Brain microvascular endothelial cell (primary cell): ENCODE results near the gene SF3B2.

Experiments used
- DNase-seq: peaks from one replicate; pipeline ENCODE4 v3.0.0-alpha.2; 2020
- H3K27ac ChIP-seq: fragments of 250-450 bp; sonication (Bioruptor Pico); 2 replicates; pipeline ENCODE4 v1.5.1; 2020; ENCODE audit warnings: mild to moderate bottlenecking, moderate library complexity
- H3K27me3 ChIP-seq: fragments of 250-450 bp; sonication (Bioruptor Pico); replicated peaks from 2 replicates; pipeline ENCODE4 v1.5.1; 2020; ENCODE audit warnings: mild to moderate bottlenecking
- H3K36me3 ChIP-seq: fragments of 250-450 bp; sonication (Bioruptor Pico); replicated peaks from 2 replicates; pipeline ENCODE4 v1.5.1; 2020; ENCODE audit warnings: mild to moderate bottlenecking
- H3K4me3 ChIP-seq: 2 replicates; pipeline ENCODE4 v1.5.1; 2011; ENCODE audit warnings: low read depth, mild to moderate bottlenecking, control low read depth, low read length, moderate library complexity
- CTCF ChIP-seq: IDR thresholded peaks from 2 replicates; pipeline ENCODE4 v1.5.1; 2011; ENCODE audit warnings: low read depth, mild to moderate bottlenecking, moderate library complexity, low read length, control low read depth, inconsistent platforms; ENCODE audit errors: missing control alignments
- in situ Hi-C: cut with HindIII; loops from 2 replicates; pipeline ENCODE4 v1.10.0; 2017; ENCODE audit warnings: low sequenced_read_pairs, low pct_ligation_motif_present

SF3B2 gene

GRCh38 chr11:66070604-66071380, 18.6 kb downstream of the SF3B2 start:
- H3K36me3 ChIP-seq: peaks cover 49% of the 10 kb centered on the region
- in situ Hi-C loops: no loop called here

GRCh38 chr11:66071381-66071801, 19.2 kb downstream of the SF3B2 start:
- peak overlapping the region; percentile 72 for H3K4me3 ChIP-seq
- in situ Hi-C loops: no loop called here
- H3K27ac ChIP-seq: peak overlapping the region; percentile 76
- no peaks in the 10 kb centered on the region for H3K27me3 ChIP-seq
- no peak for TF ChIP-seq CTCF
- H3K36me3 ChIP-seq: peaks cover 44% of the 10 kb centered on the region
- DNase-seq: no peak

More at GRCh38 chr11:66070604-66071380, 18.6 kb downstream of the SF3B2 start:
- no peak for TF ChIP-seq CTCF
- Histone ChIP-seq H3K4me3 (peak overlapping the region; percentile 72), H3K27me3 (no peaks in the 10 kb centered on the region), H3K27ac (peak overlapping the region; percentile 76)
- no peak for DNase-seq

GRCh38 chr11:66072081-66072480, 19.9 kb downstream of the SF3B2 start:
- in situ Hi-C loops: no loop called here
- Histone ChIP-seq H3K27ac (peak overlapping the region; percentile 76), H3K36me3 (peaks cover 43% of the 10 kb centered on the region), H3K4me3 (peak overlapping the region; percentile 72), H3K27me3 (no peaks in the 10 kb centered on the region)
- TF ChIP-seq CTCF: no peak
- no peak for DNase-seq

- in situ Hi-C loops: no loop called here
- Histone ChIP-seq H3K4me3 (peak overlapping the region; percentile 72), H3K27ac (no peak overlapping the region)
These were observed 20.4 kb downstream of the SF3B2 start for GRCh38 chr11:66072518-66072917.

GRCh38 chr11:66073669-66074068, 21.5 kb downstream of the SF3B2 start:
- no peak for TF ChIP-seq CTCF
- Histone ChIP-seq H3K27ac (no peak overlapping the region), H3K36me3 (peaks cover 27% of the 10 kb centered on the region), H3K4me3 (no peak overlapping the region), H3K27me3 (no peaks in the 10 kb centered on the region)
- DNase-seq: no peak
- in situ Hi-C loops: no loop called here

More at GRCh38 chr11:66072518-66072917, 20.4 kb downstream of the SF3B2 start:
- Histone ChIP-seq H3K36me3 (peaks cover 39% of the 10 kb centered on the region), H3K27me3 (no peaks in the 10 kb centered on the region)
- DNase-seq: no peak
- no peak for TF ChIP-seq CTCF
